NT2/D1 (cell line): ENCODE measurements around the gene UCK2.

Experiments used
- SUZ12 ChIP-seq: IDR thresholded peaks from 2 replicates; pipeline ENCODE4 v1.6.1; 2011; ENCODE audit not compliant: insufficient read length, insufficient read depth; ENCODE audit errors: extremely low read depth
- YY1 ChIP-seq: IDR thresholded peaks from 2 replicates; pipeline ENCODE4 v1.6.1; 2011; ENCODE audit not compliant: insufficient read length, insufficient read depth
- ZNF274 ChIP-seq: IDR thresholded peaks from 2 replicates; pipeline ENCODE4 v1.6.1; 2011; ENCODE audit warnings: mild to moderate bottlenecking, low read depth, low read length

- TF ChIP-seq YY1: no peak
- no peak for TF ChIP-seq ZNF274
- no peak for TF ChIP-seq SUZ12
These were observed 77.5 kb downstream of the UCK2 start for GRCh38 chr1:165904948-165905347.
